KMS-11 (cell line): ENCODE data around the gene INSYN2B.

Experiments used
- H2AFZ ChIP-seq: fragments of 200-600 bp; sonication (generic); 2 replicates; pipeline ENCODE4 v1.6.1; 2016; ENCODE audit warnings: antibody characterized with exemption, mixed run types, low read depth
- H3K27ac ChIP-seq: fragments of 200-600 bp; sonication (generic); 2 replicates; pipeline ENCODE4 v1.6.1; 2016; ENCODE audit warnings: mild to moderate bottlenecking, mixed run types
- H3K27me3 ChIP-seq: fragments of 200-600 bp; sonication (generic); 2 replicates; pipeline ENCODE4 v1.6.1; 2017; ENCODE audit warnings: mild to moderate bottlenecking, low read depth, mixed run types, moderate library complexity; ENCODE audit not compliant: insufficient read depth
- H3K36me3 ChIP-seq: fragments of 200-600 bp; sonication (generic); 2 replicates; pipeline ENCODE4 v1.6.1; 2017; ENCODE audit warnings: mild to moderate bottlenecking, mixed run types; ENCODE audit not compliant: insufficient read depth
- H3K4me1 ChIP-seq: fragments of 200-600 bp; sonication (generic); 2 replicates; pipeline ENCODE4 v1.6.1; 2016; ENCODE audit warnings: mild to moderate bottlenecking, low read depth, mixed run types; ENCODE audit not compliant: poor library complexity, severe bottlenecking
- H3K4me2 ChIP-seq: fragments of 200-600 bp; sonication (generic); 2 replicates; pipeline ENCODE4 v1.7.0; 2016; ENCODE audit warnings: mild to moderate bottlenecking, mixed run types
- H3K4me3 ChIP-seq: fragments of 200-600 bp; sonication (generic); IDR thresholded peaks from 2 replicates; pipeline ENCODE4 v1.6.1; 2017; ENCODE audit warnings: low read depth, low read length, mixed read lengths; ENCODE audit not compliant: insufficient read depth
- H3K79me2 ChIP-seq: fragments of 200-600 bp; sonication (generic); 2 replicates; pipeline ENCODE4 v1.6.1; 2016; ENCODE audit warnings: low read depth, mixed run types; ENCODE audit not compliant: insufficient read depth
- H3K9ac ChIP-seq: fragments of 200-600 bp; sonication (generic); 2 replicates; pipeline ENCODE4 v1.6.1; 2016; ENCODE audit warnings: mild to moderate bottlenecking, mixed run types
- H4K20me1 ChIP-seq: fragments of 200-600 bp; sonication (generic); 2 replicates; pipeline ENCODE4 v1.6.1; 2016; ENCODE audit warnings: mild to moderate bottlenecking, mixed run types; ENCODE audit not compliant: insufficient read depth
- CTCF ChIP-seq: fragments of 200-600 bp; sonication (generic); conservative IDR thresholded peaks from 2 replicates; pipeline ENCODE4 v1.6.1; 2017; ENCODE audit warnings: low read depth, mild to moderate bottlenecking, antibody characterized with exemption, low read length, moderate library complexity, mixed read lengths

INSYN2B gene

DNA sequence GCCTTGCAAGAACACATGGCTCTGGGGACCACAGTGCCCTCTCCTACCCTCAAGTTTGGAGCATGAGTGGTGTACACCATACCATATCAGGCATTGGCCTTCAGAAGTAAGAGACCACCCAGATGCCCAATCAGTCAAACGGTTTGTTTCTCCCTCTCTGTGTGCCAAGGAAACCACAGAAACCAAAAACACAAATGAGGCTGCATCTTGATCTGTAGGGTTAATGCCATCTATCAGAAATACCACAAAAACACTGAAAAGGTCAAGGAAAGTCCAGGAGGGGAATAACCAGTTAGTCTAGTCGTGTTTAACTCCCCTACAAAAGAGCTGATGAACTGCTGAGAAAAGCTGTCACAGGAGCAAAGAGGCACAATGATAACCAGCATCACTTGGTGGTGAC lies 78.4 kb downstream of the INSYN2B start:
- H3K4me2 ChIP-seq = no peak overlapping the region
- no peaks in the 10 kb centered on the region for H3K4me1 ChIP-seq
- no peaks in the 10 kb centered on the region for H3K36me3 ChIP-seq
- H3K27ac ChIP-seq = no peak overlapping the region
- no peak for TF ChIP-seq CTCF
- H3K79me2 ChIP-seq = no peaks in the 10 kb centered on the region
- no peak overlapping the region for H3K9ac ChIP-seq
- H3K4me3 ChIP-seq = no peak overlapping the region
- H2AFZ ChIP-seq = no peak overlapping the region
- no peaks in the 10 kb centered on the region for H3K27me3 ChIP-seq
- no peaks in the 10 kb centered on the region for H4K20me1 ChIP-seq

DNA sequence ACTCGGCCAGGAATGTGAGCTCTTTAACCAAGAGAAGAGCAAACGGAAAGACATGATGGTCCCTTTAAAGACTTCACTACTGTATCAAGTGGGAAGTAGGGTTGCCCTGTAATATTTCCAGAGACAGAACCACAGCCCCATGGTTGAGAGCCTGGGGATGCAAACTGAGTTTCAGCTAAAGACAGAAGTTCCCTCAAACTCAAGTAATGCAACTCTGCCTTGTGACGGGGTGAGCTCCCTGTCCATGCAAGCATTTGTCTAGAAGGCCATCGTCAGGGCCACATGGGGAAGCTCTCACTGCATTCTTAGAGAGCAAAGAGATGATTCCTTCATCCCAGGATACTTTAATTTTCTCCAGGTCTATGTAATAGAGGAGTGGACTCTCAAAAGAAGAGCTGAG lies 82.8 kb downstream of the INSYN2B start:
- no peak overlapping the region for H3K9ac ChIP-seq
- no peak overlapping the region for H2AFZ ChIP-seq
- H3K4me2 ChIP-seq = no peak overlapping the region
- H4K20me1 ChIP-seq = no peaks in the 10 kb centered on the region
- H3K36me3 ChIP-seq = no peaks in the 10 kb centered on the region
- H3K4me1 ChIP-seq = no peaks in the 10 kb centered on the region
- TF ChIP-seq CTCF = no peak
- no peaks in the 10 kb centered on the region for H3K27me3 ChIP-seq
- H3K79me2 ChIP-seq = no peaks in the 10 kb centered on the region
- H3K27ac ChIP-seq = no peak overlapping the region
- H3K4me3 ChIP-seq = no peak overlapping the region

- H4K20me1 ChIP-seq = no peaks in the 10 kb centered on the region
- H3K4me2 ChIP-seq = no peak overlapping the region
- no peaks in the 10 kb centered on the region for H3K36me3 ChIP-seq
- no peak overlapping the region for H2AFZ ChIP-seq
- no peak overlapping the region for H3K4me3 ChIP-seq
- TF ChIP-seq CTCF = no peak
- no peaks in the 10 kb centered on the region for H3K4me1 ChIP-seq
- H3K27ac ChIP-seq = no peak overlapping the region
- no peaks in the 10 kb centered on the region for H3K79me2 ChIP-seq
- no peaks in the 10 kb centered on the region for H3K27me3 ChIP-seq
- H3K9ac ChIP-seq = no peak overlapping the region
These were observed 84.4 kb downstream of the INSYN2B start for GRCh38 chr5:169895926-169896325.

DNA sequence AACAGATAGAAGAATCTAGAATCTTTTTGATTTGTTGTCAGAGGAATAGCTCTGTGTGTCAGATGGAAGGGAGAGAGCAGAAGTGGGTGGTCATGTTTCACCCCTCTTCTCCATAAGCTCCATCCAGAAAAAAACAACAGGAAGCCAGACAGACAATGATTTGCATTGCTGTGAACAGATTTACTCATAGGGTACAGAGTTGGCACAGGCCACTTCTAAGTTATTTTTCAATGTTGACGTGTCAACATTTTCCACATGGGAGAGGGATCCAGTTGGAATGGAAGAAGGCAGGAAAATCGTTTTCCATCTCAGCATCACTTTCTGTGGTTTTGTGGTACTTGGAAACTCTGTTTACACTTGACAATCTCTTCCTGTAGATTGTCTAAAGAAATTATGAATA lies 86.7 kb downstream of the INSYN2B start:
- H3K79me2 ChIP-seq = no peaks in the 10 kb centered on the region
- H2AFZ ChIP-seq = no peak overlapping the region
- H3K4me1 ChIP-seq = no peaks in the 10 kb centered on the region
- no peak overlapping the region for H3K4me3 ChIP-seq
- TF ChIP-seq CTCF = no peak
- H3K9ac ChIP-seq = no peak overlapping the region
- no peaks in the 10 kb centered on the region for H3K36me3 ChIP-seq
- no peaks in the 10 kb centered on the region for H3K27me3 ChIP-seq
- no peak overlapping the region for H3K27ac ChIP-seq
- no peaks in the 10 kb centered on the region for H4K20me1 ChIP-seq
- no peak overlapping the region for H3K4me2 ChIP-seq

GRCh38 chr5:169893010-169893409 lies 87.3 kb downstream of the INSYN2B start:
- Histone ChIP-seq H3K9ac (no peak overlapping the region), H3K4me2 (no peak overlapping the region), H3K4me1 (no peaks in the 10 kb centered on the region), H3K36me3 (no peaks in the 10 kb centered on the region), H3K27me3 (no peaks in the 10 kb centered on the region), H3K79me2 (no peaks in the 10 kb centered on the region), H3K4me3 (no peak overlapping the region), H4K20me1 (no peaks in the 10 kb centered on the region), H3K27ac (no peak overlapping the region), H2AFZ (no peak overlapping the region)
- TF ChIP-seq CTCF = no peak
